ENCODE results near the gene HMCN1.

HMCN1 gene

GRCh38 chr1:185907246-185907645 is 173.1 kb downstream of the HMCN1 start:
- no peaks in the 10 kb centered on the region for H4K20me1 ChIP-seq (ENCODE audit: low read depth, low read length)
- H3K27ac ChIP-seq (ENCODE audit: low read depth, low read length): no peak overlapping the region
- no peaks in the 10 kb centered on the region for H3K9me3 ChIP-seq (ENCODE audit: insufficient read depth, low read length)
- no peaks in the 10 kb centered on the region for H3F3A ChIP-seq (ENCODE audit: insufficient read depth)
- H2AFZ ChIP-seq (ENCODE audit: low read depth, low read length, severe bottlenecking): no peak overlapping the region
- no peak overlapping the region for H3K4me3 ChIP-seq (ENCODE audit: insufficient read depth, low read length, poor library complexity, severe bottlenecking)
- no peaks in the 10 kb centered on the region for H3K27me3 ChIP-seq (ENCODE audit: low read length)
- H3K9me2 ChIP-seq (replicated peaks; ENCODE audit: insufficient read depth, low read length): no peaks in the 10 kb centered on the region
- no peak overlapping the region for H3K4me2 ChIP-seq (ENCODE audit: low read depth, low read length, poor library complexity, severe bottlenecking)
- H3K9ac ChIP-seq (ENCODE audit: low read length): no peak overlapping the region
- no peaks in the 10 kb centered on the region for H3K79me2 ChIP-seq (ENCODE audit: insufficient read depth, low read length)
- H3K36me3 ChIP-seq (ENCODE audit: low read length): no peaks in the 10 kb centered on the region
- TF ChIP-seq EZH2phosphoT487 (conservative IDR thresholded peaks at IDR 0.05; ENCODE audit: low read length) (no peak), CTCF (IDR thresholded peaks at IDR 0.05; ENCODE audit: insufficient read depth, low read length, poor library complexity, severe bottlenecking) (no peak)

DNA sequence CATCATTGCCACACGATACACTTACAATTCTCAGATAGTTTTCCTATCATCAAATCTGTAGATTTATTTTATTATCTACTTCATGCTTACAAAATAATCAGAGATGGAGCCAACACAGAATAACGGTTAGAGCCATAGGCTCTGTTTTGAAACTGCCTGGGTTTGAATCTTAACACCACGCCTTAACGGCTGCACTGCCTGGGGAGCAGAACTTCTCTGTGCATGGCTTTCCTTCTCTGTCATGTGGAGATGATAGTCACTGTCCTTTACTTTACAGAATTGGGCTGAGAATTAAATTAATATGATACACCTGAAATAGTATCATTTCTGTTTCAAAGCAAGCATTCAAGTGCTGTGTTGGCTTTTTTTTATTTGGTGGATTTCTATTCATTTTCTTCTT is 177.8 kb downstream of the HMCN1 start:
- Histone ChIP-seq H3K9me2 (replicated peaks; ENCODE audit: insufficient read depth, low read length) (no peaks in the 10 kb centered on the region), H3F3A (ENCODE audit: insufficient read depth) (no peaks in the 10 kb centered on the region), H3K27ac (ENCODE audit: low read depth, low read length) (no peak overlapping the region), H2AFZ (ENCODE audit: low read depth, low read length, severe bottlenecking) (no peak overlapping the region), H3K4me3 (ENCODE audit: insufficient read depth, low read length, poor library complexity, severe bottlenecking) (no peak overlapping the region), H3K4me2 (ENCODE audit: low read depth, low read length, poor library complexity, severe bottlenecking) (no peak overlapping the region), H3K27me3 (ENCODE audit: low read length) (no peaks in the 10 kb centered on the region), H3K9ac (ENCODE audit: low read length) (no peak overlapping the region), H3K9me3 (ENCODE audit: insufficient read depth, low read length) (no peaks in the 10 kb centered on the region), H3K36me3 (ENCODE audit: low read length) (no peaks in the 10 kb centered on the region), H3K79me2 (ENCODE audit: insufficient read depth, low read length) (no peaks in the 10 kb centered on the region), H4K20me1 (ENCODE audit: low read depth, low read length) (no peaks in the 10 kb centered on the region)
- TF ChIP-seq CTCF (IDR thresholded peaks at IDR 0.05; ENCODE audit: insufficient read depth, low read length, poor library complexity, severe bottlenecking) (no peak), EZH2phosphoT487 (conservative IDR thresholded peaks at IDR 0.05; ENCODE audit: low read length) (no peak)

GRCh38 chr1:185912504-185912903 is 178.3 kb downstream of the HMCN1 start:
- no peaks in the 10 kb centered on the region for H3F3A ChIP-seq (ENCODE audit: insufficient read depth)
- no peak for TF ChIP-seq EZH2phosphoT487 (conservative IDR thresholded peaks at IDR 0.05; ENCODE audit: low read length)
- no peak for TF ChIP-seq CTCF (IDR thresholded peaks at IDR 0.05; ENCODE audit: insufficient read depth, low read length, poor library complexity, severe bottlenecking)
- H3K9ac ChIP-seq (ENCODE audit: low read length): no peak overlapping the region
- no peak overlapping the region for H3K27ac ChIP-seq (ENCODE audit: low read depth, low read length)
- H3K4me3 ChIP-seq (ENCODE audit: insufficient read depth, low read length, poor library complexity, severe bottlenecking): no peak overlapping the region
- no peaks in the 10 kb centered on the region for H3K9me3 ChIP-seq (ENCODE audit: insufficient read depth, low read length)
- H3K27me3 ChIP-seq (ENCODE audit: low read length): no peaks in the 10 kb centered on the region
- no peaks in the 10 kb centered on the region for H4K20me1 ChIP-seq (ENCODE audit: low read depth, low read length)
- H3K4me2 ChIP-seq (ENCODE audit: low read depth, low read length, poor library complexity, severe bottlenecking): no peak overlapping the region
- no peaks in the 10 kb centered on the region for H3K79me2 ChIP-seq (ENCODE audit: insufficient read depth, low read length)
- H3K9me2 ChIP-seq (replicated peaks; ENCODE audit: insufficient read depth, low read length): no peaks in the 10 kb centered on the region
- H3K36me3 ChIP-seq (ENCODE audit: low read length): no peaks in the 10 kb centered on the region
- H2AFZ ChIP-seq (ENCODE audit: low read depth, low read length, severe bottlenecking): no peak overlapping the region
